ENCODE data around the gene CD38.

DNA sequence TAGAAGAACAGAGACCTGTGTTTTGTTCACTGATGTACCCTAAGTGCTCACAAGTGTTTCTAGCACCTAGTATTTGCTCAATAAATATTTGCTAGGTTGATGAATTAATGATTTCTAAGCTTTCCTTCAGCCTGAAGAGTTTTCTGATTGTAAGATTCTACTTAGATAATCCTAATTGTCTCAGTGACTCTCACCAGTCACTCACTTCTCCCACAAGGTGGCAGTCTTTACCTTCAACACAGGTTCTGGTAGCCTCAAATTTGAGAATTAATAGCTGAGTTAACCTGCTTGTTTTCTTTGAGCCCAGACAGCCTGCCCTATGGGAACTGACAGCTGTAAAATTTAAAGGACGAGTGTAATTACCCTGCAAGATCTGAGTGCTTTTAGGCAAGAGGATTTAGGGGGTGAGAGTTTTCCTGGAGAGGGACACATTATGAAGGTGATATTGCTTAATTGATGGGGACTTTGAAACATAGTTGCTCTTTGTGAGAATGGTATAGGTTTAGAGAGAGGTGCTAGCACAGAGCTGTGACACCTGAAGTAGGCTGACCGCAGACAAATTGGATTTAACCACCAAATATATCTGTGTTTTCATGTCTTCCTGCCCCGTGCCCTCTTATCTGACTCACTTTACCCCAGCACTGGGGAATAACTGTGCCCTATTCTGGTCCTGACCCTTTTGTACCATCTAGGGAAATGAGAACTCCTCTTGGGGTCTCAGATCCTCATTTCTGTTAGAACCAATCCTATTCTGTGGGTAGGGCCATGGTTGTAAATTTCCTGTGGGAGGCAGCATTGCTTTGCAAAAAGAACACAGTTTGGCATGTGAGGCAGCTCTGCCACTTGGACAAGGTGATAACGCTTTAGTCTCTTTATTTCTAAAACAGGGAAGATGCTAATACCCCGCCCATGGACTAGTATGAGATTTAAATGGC lies 27.7 kb downstream of the CD38 start:
- TF ChIP-seq, protein P1, sequence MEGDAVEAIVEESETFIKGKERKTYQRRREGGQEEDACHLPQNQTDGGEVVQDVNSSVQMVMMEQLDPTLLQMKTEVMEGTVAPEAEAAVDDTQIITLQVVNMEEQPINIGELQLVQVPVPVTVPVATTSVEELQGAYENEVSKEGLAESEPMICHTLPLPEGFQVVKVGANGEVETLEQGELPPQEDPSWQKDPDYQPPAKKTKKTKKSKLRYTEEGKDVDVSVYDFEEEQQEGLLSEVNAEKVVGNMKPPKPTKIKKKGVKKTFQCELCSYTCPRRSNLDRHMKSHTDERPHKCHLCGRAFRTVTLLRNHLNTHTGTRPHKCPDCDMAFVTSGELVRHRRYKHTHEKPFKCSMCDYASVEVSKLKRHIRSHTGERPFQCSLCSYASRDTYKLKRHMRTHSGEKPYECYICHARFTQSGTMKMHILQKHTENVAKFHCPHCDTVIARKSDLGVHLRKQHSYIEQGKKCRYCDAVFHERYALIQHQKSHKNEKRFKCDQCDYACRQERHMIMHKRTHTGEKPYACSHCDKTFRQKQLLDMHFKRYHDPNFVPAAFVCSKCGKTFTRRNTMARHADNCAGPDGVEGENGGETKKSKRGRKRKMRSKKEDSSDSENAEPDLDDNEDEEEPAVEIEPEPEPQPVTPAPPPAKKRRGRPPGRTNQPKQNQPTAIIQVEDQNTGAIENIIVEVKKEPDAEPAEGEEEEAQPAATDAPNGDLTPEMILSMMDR (IDR thresholded peaks at IDR 0.05), result peak; percentile 89
- no peak for TF ChIP-seq EZH2 (IDR thresholded peaks at IDR 0.05)
- TF ChIP-seq EZH2phosphoT487 (IDR thresholded peaks at IDR 0.05), result no peak

All from neural progenitor cell (in vitro differentiated cells).